Gastrocnemius medialis (tissue), 4 donors: ENCODE measurements around the gene SPATA16. TPM values are rescaled to one million over a fixed set of nuclear protein-coding genes. Genes with fewer than 3 reads are reported as not detected.

Source experiments
- ATAC-seq, 2 donors: fragments of 150-250 bp; one replicate each; pipeline ENCODE4 v1.9.1; 2016
- DNase-seq, 2 donors: peaks; one replicate each; pipeline ENCODE4 v3.0.0-alpha.2; 2019
- H3K27ac ChIP-seq, 4 donors: fragments of 200-600 bp; sonication (generic); 1 replicate in 1 of 4; 2 replicates in 3 of 4; pipeline ENCODE4 v1.5.1; 2016 to 2018; ENCODE audit warnings: mild to moderate bottlenecking in 2 of 4, moderate library complexity in 1 of 4
- H3K27me3 ChIP-seq, 3 donors: fragments of 200-600 bp; sonication (generic) in 2 of 3; 1 replicate in 1 of 3; 2 replicates in 2 of 3; pipeline versions ENCODE4 v1.5.1 to v1.6.0; 2016 to 2019; ENCODE audit warnings: mild to moderate bottlenecking in 1 of 3, moderate library complexity in 1 of 3
- H3K36me3 ChIP-seq, 2 donors: fragments of 200-600 bp; sonication (generic) in 1 of 2; one replicate each; pipeline ENCODE4 v1.5.1; 2017 to 2018
- H3K4me1 ChIP-seq, 2 donors: fragments of 200-600 bp; sonication (generic) in 1 of 2; one replicate each; pipeline ENCODE4 v1.5.1; 2016 to 2017; ENCODE audit warnings: mild to moderate bottlenecking in 2 of 2
- H3K4me3 ChIP-seq, 4 donors: fragments of 200-600 bp; sonication (generic) in 3 of 4; 1 replicate in 1 of 4; 2 replicates in 3 of 4; pipeline ENCODE4 v1.5.1; 2016 to 2019; ENCODE audit warnings: mild to moderate bottlenecking in 2 of 4
- H3K9me3 ChIP-seq, 3 donors: fragments of 200-600 bp; sonication (generic) in 2 of 3; 1 replicate in 1 of 3; 2 replicates in 2 of 3; pipeline ENCODE4 v1.5.1; 2016 to 2019
- CTCF ChIP-seq, 5 experiments: fragments of 450-650 bp in 3 of 5; fragments of 200-600 bp in 2 of 5; sonication (generic) in 2 of 5; IDR thresholded peaks in 4 of 5; conservative IDR thresholded peaks in 1 of 5; 1 replicate in 4 of 5; 2 replicates in 1 of 5; pipeline ENCODE4 v1.5.1; 2016 to 2019; ENCODE audit warnings: antibody characterized with exemption in 5 of 5, mild to moderate bottlenecking in 3 of 5, moderate library complexity in 3 of 5
- POLR2A ChIP-seq, 2 donors: fragments of 450-650 bp; IDR thresholded peaks; one replicate each; pipeline ENCODE4 v1.6.1; 2017; ENCODE audit warnings: antibody characterized with exemption in 2 of 2, mild to moderate bottlenecking in 2 of 2, moderate library complexity in 2 of 2
- in situ Hi-C, 4 donors: fragments of 200-750 bp; cut with MboI; loops; one replicate each; pipeline versions ENCODE4 v1.15.0 to v1.8.0; 2017; ENCODE audit warnings: low sequenced_read_pairs in 4 of 4
- intact Hi-C: fragments of 100-400 bp; cut with DNase I; formaldehyde crosslinking; loops from one replicate; pipeline ENCODE4 v1.15.1; 2023; ENCODE audit warnings: low total_unique reads
- total RNA-seq, 4 donors: library from RNA; depleted of rRNA; stranded (reverse); fragments of >200 nt; gene quantifications; one replicate each; pipeline versions ENCODE4 v1.1.0 to v1.2.3, GENCODE V29; 2016

Gene SPATA16
- total RNA-seq, 4 donors from 2014 or later = not detected

- ATAC-seq (no peak), DNase-seq (no peak)
- Histone ChIP-seq H3K4me1 (no peaks in the 10 kb centered on the region), H3K36me3 (no peaks in the 10 kb centered on the region), H3K27ac (no peak overlapping the region), H3K9me3 (no peaks in the 10 kb centered on the region), H3K27me3 (no peaks in the 10 kb centered on the region), H3K4me3 (no peak overlapping the region)
- in situ Hi-C loops (loop anchor here in 1 of 4 donors (25.0 kb wide), 1 partner anchor 198 kb away; no protein-coding TSS in a partner anchor), intact Hi-C loops (no loop called here)
- TF ChIP-seq CTCF (IDR thresholded peaks at IDR 0.05 in 4 of 5, conservative IDR thresholded peaks at IDR 0.05 in 1 of 5) = no peak
- no peak for TF ChIP-seq POLR2A (IDR thresholded peaks at IDR 0.05)
Observed at GRCh38 chr3:172839679-172840078, 301.4 kb downstream of the SPATA16 start.
